Stimulated activated CD8-positive, alpha-beta memory T cell treated with anti-CD3 and anti-CD28 coated beads, Interleukin-15, amount 100 ng/mL, for 48 hours (primary cell): ENCODE results near the gene DUOXA2.

Experiments
- DNase-seq, 2 donors: peaks; one replicate each; pipeline ENCODE4 v3.0.0-alpha.2; 2020; ENCODE audit warnings: low read depth in 2 of 2

DUOXA2 gene

DNA sequence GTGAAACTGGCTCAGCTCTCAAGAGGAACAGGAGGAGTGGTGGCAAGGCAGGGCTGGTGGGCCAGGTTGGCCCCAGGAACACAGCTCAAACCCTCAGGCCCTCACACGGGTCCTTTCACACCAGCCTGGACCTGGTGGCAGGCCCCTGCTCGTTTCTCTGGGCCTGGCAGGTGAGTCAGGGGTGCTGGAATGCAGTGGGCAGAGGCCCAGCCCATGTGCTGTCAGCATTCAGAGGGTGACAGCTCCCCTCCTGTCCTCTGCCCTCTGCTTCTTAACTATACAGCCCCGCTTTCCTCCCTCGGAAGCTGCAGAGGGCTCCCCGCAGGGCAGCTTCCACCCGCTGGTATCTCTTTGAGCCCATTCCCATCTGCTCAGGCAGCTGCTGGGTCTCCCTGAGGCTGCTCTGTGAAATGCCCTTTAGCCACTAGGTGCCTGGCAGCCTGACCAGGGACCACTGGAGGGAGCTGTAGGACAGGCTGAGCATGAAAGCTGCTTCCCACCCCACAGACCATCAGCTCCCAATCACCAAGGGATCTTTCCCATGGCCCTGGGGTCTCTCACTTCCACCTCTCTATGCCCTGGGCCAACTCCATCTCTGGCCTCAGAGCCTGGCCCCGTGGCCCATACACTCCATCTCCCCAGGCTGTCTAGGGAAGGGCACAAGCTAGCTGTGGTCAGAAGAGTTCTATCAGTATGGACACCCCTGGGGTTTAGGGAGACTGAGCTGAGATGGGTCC, 48.8 kb downstream of the DUOXA2 start:
- DNase-seq, result peak; percentile 47 to 49

DNA sequence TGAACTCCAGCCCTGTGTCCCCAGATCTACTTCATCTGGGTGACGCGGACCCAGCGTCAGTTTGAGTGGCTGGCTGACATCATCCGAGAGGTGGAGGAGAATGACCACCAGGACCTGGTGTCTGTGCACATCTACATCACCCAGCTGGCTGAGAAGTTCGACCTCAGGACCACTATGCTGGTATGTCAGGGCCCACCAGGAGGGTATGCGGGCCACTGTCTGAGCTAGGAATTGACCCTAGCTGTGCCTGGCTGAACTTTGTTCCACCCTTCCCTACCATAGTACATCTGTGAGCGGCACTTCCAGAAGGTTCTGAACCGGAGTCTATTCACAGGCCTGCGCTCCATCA, 49.4 kb downstream of the DUOXA2 start:
- no peak for DNase-seq

- DNase-seq, result no peak
Measured at GRCh38 chr15:45164914-45165313, 50.8 kb downstream of the DUOXA2 start.

GRCh38 chr15:45165536-45165935, 51.4 kb downstream of the DUOXA2 start:
- no peak for DNase-seq

DNA sequence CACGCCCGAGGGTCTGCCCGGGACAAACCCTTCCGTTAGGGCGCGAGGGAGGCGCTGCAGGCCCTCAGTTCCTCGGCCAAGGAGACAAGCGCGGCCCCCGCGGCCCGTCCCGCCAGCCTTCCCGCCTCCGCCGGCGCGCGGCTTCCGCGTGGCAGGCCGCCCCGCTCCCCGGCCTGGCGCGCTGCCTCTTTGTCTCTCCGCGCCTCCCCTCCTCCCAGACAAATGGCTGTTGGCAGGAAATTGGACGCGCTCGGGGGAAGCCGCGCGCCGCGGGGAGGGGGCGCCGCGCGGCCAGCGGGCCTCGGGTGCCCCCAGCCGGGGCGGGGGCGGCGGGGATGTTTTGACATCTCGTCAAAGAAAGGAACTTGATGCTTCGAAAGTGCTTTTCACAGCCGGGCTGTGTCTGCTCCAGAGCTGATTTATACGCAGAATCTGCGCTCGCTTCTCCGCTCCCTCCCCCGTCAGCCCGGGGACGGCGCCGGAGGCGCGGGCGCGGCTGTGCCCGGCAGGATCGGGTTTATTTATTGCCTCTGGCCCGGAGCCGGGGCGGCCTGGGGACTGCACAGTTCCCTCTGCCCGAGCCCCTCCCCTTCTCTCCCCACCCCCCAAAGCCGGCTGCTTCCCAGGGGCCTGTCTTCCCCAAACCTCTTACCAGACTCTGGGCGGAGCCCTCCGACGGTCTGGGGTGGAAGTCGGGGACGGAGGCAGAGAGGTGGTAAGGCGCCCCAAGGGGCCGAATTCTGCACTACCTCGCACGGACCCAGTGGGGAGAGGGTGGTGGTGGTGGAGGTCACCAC, 52.9 kb downstream of the DUOXA2 start:
- DNase-seq, result peak; percentile 75 to 78

GRCh38 chr15:45167631-45168205, 53.6 kb downstream of the DUOXA2 start:
- no peak for DNase-seq
